ENCODE data around the gene MEX3A. TPM values are rescaled to one million over a fixed set of nuclear protein-coding genes. Genes with fewer than 3 reads are reported as not detected.

MEX3A gene
- total and polyA plus RNA-seq, 4 donors, result 0.26 to 8.1 (median 1.1) TPM

Other genes starting within 250 kb of the MEX3A start
- gene GON4L, start 225.3 kb downstream of the MEX3A start, total RNA-seq, result 10 to 100 TPM; 46.1 to 61.4 TPM
- gene GON4L, start 225.3 kb downstream of the MEX3A start, polyA plus RNA-seq, result 10 to 100 TPM; 16.2 to 18.6 TPM
- 10 to 100 TPM in 1 of 2 donors, 1 to 10 TPM in 1; 9.0 to 22.4 TPM for gene SYT11, start 222.9 kb downstream of the MEX3A start, total RNA-seq
- gene SYT11, start 222.9 kb downstream of the MEX3A start, polyA plus RNA-seq, result 1 to 10 TPM in 1 of 2 donors, under 1 TPM in 1; 0.91 to 7.3 TPM
- 10 to 100 TPM; 43.6 to 58.2 TPM for gene RIT1, start 171.1 kb downstream of the MEX3A start, total RNA-seq
- 10 to 100 TPM; 15.8 to 41.4 TPM for gene RIT1, start 171.1 kb downstream of the MEX3A start, polyA plus RNA-seq
- gene KHDC4, start 148.1 kb downstream of the MEX3A start, total RNA-seq, result 10 to 100 TPM; 35.0 to 63.1 TPM
- gene KHDC4, start 148.1 kb downstream of the MEX3A start, polyA plus RNA-seq, result 10 to 100 TPM; 15.4 to 34.2 TPM
- gene RXFP4, start 140.8 kb downstream of the MEX3A start, total RNA-seq, result not detected
- under 1 TPM; 0.05 to 0.20 TPM for gene RXFP4, start 140.8 kb downstream of the MEX3A start, polyA plus RNA-seq
- 100 to 1,000 TPM; 148 to 289 TPM for gene ARHGEF2, start 103.9 kb downstream of the MEX3A start, total RNA-seq
- 10 to 100 TPM; 72.0 to 91.4 TPM for gene ARHGEF2, start 103.9 kb downstream of the MEX3A start, polyA plus RNA-seq
- 100 to 1,000 TPM; 281 to 289 TPM for gene SSR2, start 61.5 kb downstream of the MEX3A start, total RNA-seq
- 100 to 1,000 TPM; 294 to 467 TPM for gene SSR2, start 61.5 kb downstream of the MEX3A start, polyA plus RNA-seq
- gene UBQLN4, start 28.7 kb downstream of the MEX3A start, total RNA-seq, result 10 to 100 TPM; 25.0 to 27.2 TPM
- gene UBQLN4, start 28.7 kb downstream of the MEX3A start, polyA plus RNA-seq, result 10 to 100 TPM; 16.2 to 20.8 TPM
- 10 to 100 TPM; 71.2 to 71.5 TPM for gene LAMTOR2, start 27.7 kb downstream of the MEX3A start, total RNA-seq
- 100 to 1,000 TPM; 135 to 143 TPM for gene LAMTOR2, start 27.7 kb downstream of the MEX3A start, polyA plus RNA-seq
- gene RAB25, start 21.3 kb downstream of the MEX3A start, total RNA-seq, result 10 to 100 TPM; 62.7 to 75.2 TPM
- 100 to 1,000 TPM in 1 of 2 donors, 10 to 100 TPM in 1; 99.2 to 156 TPM for gene RAB25, start 21.3 kb downstream of the MEX3A start, polyA plus RNA-seq
- gene LMNA, start 32.2 kb upstream of the MEX3A start, total RNA-seq, result 100 to 1,000 TPM; 182 to 547 TPM
- 100 to 1,000 TPM; 163 to 205 TPM for gene LMNA, start 32.2 kb upstream of the MEX3A start, polyA plus RNA-seq
- 10 to 100 TPM; 22.7 to 46.9 TPM for gene SEMA4A, start 71.1 kb upstream of the MEX3A start, total RNA-seq
- gene SEMA4A, start 71.1 kb upstream of the MEX3A start, polyA plus RNA-seq, result 10 to 100 TPM; 26.9 to 54.9 TPM
- 10 to 100 TPM; 10.9 to 28.4 TPM for gene SLC25A44, start 111.6 kb upstream of the MEX3A start, total RNA-seq
- 10 to 100 TPM in 1 of 2 donors, 1 to 10 TPM in 1; 8.0 to 22.0 TPM for gene SLC25A44, start 111.6 kb upstream of the MEX3A start, polyA plus RNA-seq
- 10 to 100 TPM; 60.0 to 66.9 TPM for gene PMF1, start 130.5 kb upstream of the MEX3A start, total RNA-seq
- gene PMF1, start 130.5 kb upstream of the MEX3A start, polyA plus RNA-seq, result 100 to 1,000 TPM in 1 of 2 donors, 10 to 100 TPM in 1; 62.5 to 144 TPM
- 1 to 10 TPM; 1.3 to 1.7 TPM for gene BGLAP, start 159.7 kb upstream of the MEX3A start, total RNA-seq
- 1 to 10 TPM in 1 of 2 donors, under 1 TPM in 1; 0.46 to 1.7 TPM for gene BGLAP, start 159.7 kb upstream of the MEX3A start, polyA plus RNA-seq
- 1 to 10 TPM; 1.3 to 3.0 TPM for gene PAQR6, start 165.6 kb upstream of the MEX3A start, total RNA-seq
- gene PAQR6, start 165.6 kb upstream of the MEX3A start, polyA plus RNA-seq, result 1 to 10 TPM; 1.7 to 2.6 TPM
- 10 to 100 TPM; 37.3 to 68.4 TPM for gene SMG5, start 200.4 kb upstream of the MEX3A start, total RNA-seq
- gene SMG5, start 200.4 kb upstream of the MEX3A start, polyA plus RNA-seq, result 10 to 100 TPM; 40.0 to 42.8 TPM
- 1 to 10 TPM; 4.5 to 4.7 TPM for gene TMEM79, start 201.9 kb upstream of the MEX3A start, total RNA-seq
- 1 to 10 TPM; 2.5 to 4.6 TPM for gene TMEM79, start 201.9 kb upstream of the MEX3A start, polyA plus RNA-seq
- gene GLMP, start 213.2 kb upstream of the MEX3A start, total RNA-seq, result 10 to 100 TPM; 30.1 to 71.0 TPM
- gene GLMP, start 213.2 kb upstream of the MEX3A start, polyA plus RNA-seq, result 10 to 100 TPM; 48.2 to 75.8 TPM
- gene VHLL, start 216.8 kb upstream of the MEX3A start, total RNA-seq, result not detected
- not detected for gene VHLL, start 216.8 kb upstream of the MEX3A start, polyA plus RNA-seq